Endothelial cell of umbilical vein (primary cell): ENCODE measurements around the gene LYSMD4. TPM values are rescaled to one million over a fixed set of nuclear protein-coding genes. Genes with fewer than 3 reads are reported as not detected.

Experiments
- BruUV-seq: library from RNA; stranded (reverse); fragments of 400-500 nt; replicated peaks from 2 replicates; lab custom pipeline; 2021; lab: Mats Ljungman, UMichigan
- CTCF ChIA-PET: fragments of 300-600, 350-600 bp; sonication (Branson Sonifier 250); formaldehyde crosslinking; loops from one replicate; lab custom pipeline; 2021; ENCODE audit warnings: antibody characterized with exemption, inconsistent platforms; lab: Charles Lee
- POLR2A ChIA-PET: fragments of 300-600, 350-600 bp; sonication (Branson Sonifier 250); formaldehyde crosslinking; loops from one replicate; lab custom pipeline; 2021; ENCODE audit warnings: antibody characterized with exemption, inconsistent platforms; lab: Charles Lee
- DNase-seq: peaks from one replicate; pipeline ENCODE4 v3.0.0-alpha.2; 2011; ENCODE audit warnings: low read depth, low spot score
- FAIRE-seq: peaks from 2 replicates; lab custom pipeline; 2011; peaks lifted over from hg19 to GRCh38; lab: Jason Lieb, UNC
- H2AFZ ChIP-seq: 2 replicates; pipeline ENCODE4 v1.6.0; 2012; ENCODE audit warnings: low read depth, low read length, control low read depth, inconsistent platforms
- H3K27ac ChIP-seq: 2 replicates; pipeline ENCODE4 v1.5.1; 2011; ENCODE audit warnings: low read depth, mild to moderate bottlenecking, control low read depth, low read length, moderate library complexity; ENCODE audit not compliant: insufficient read depth
- H3K27me3 ChIP-seq, 2 experiments: 2 replicates each; pipeline versions ENCODE4 v1.6.0 to v1.6.1; 2011; ENCODE audit warnings: low read length in 2 of 2, mixed read lengths in 1 of 2; ENCODE audit not compliant: control insufficient read depth in 2 of 2, insufficient read depth in 2 of 2
- H3K36me3 ChIP-seq, 2 experiments: 2 replicates in 1 of 2; 3 replicates in 1 of 2; pipeline ENCODE4 v1.5.1; 2011; ENCODE audit warnings: low read length in 2 of 2, mild to moderate bottlenecking in 1 of 2, moderate library complexity in 1 of 2; ENCODE audit not compliant: control insufficient read depth in 2 of 2, insufficient read depth in 2 of 2; ENCODE audit errors: extremely low read depth in 1 of 2
- H3K4me1 ChIP-seq: 3 replicates; pipeline ENCODE4 v1.5.1; 2011; ENCODE audit warnings: mild to moderate bottlenecking, low read length; ENCODE audit not compliant: control insufficient read depth, insufficient read depth; ENCODE audit errors: extremely low read depth
- H3K4me2 ChIP-seq: 2 replicates; pipeline ENCODE4 v1.6.1; 2011; ENCODE audit warnings: low read length, control low read depth, mixed read lengths; ENCODE audit not compliant: insufficient read depth
- H3K4me3 ChIP-seq, 3 experiments: fragments of 200-600 bp in 1 of 3; sonication (generic), shearing (Covaris generic) in 1 of 3; replicated peaks in 1 of 3; 2 replicates each; pipeline ENCODE4 v1.5.1; 2011 to 2016; ENCODE audit warnings: control low read depth in 3 of 3, low read length in 3 of 3, mild to moderate bottlenecking in 2 of 3, inconsistent platforms in 1 of 3, low read depth in 1 of 3, moderate library complexity in 1 of 3; ENCODE audit not compliant: insufficient read depth in 1 of 3
- H3K79me2 ChIP-seq: 2 replicates; pipeline ENCODE4 v1.6.0; 2012; ENCODE audit warnings: low read length, inconsistent platforms; ENCODE audit not compliant: control insufficient read depth, insufficient read depth
- H3K9ac ChIP-seq: replicated peaks from 2 replicates; pipeline ENCODE3; 2011; ENCODE audit warnings: low read length, control low read depth; ENCODE audit not compliant: insufficient read depth; ENCODE audit errors: extremely low read depth
- H3K9me1 ChIP-seq: replicated peaks from 3 replicates; pipeline ENCODE4 v1.6.0; 2011; ENCODE audit warnings: mild to moderate bottlenecking, low read length; ENCODE audit not compliant: control insufficient read depth, insufficient read depth; ENCODE audit errors: extremely low read depth
- H3K9me3 ChIP-seq: replicated peaks from 2 replicates; pipeline ENCODE4 v1.5.1; 2012; ENCODE audit warnings: low read length, inconsistent platforms; ENCODE audit not compliant: control insufficient read depth, insufficient read depth
- H4K20me1 ChIP-seq: replicated peaks from 2 replicates; pipeline ENCODE3; 2011; ENCODE audit warnings: mild to moderate bottlenecking, low read length; ENCODE audit not compliant: control insufficient read depth, insufficient read depth; ENCODE audit errors: extremely low read depth
- EZH2 ChIP-seq: IDR thresholded peaks from 2 replicates; pipeline ENCODE4 v1.6.1; 2012; ENCODE audit warnings: borderline replicate concordance, low read depth, mild to moderate bottlenecking, moderate library complexity, low read length, inconsistent platforms; ENCODE audit not compliant: severe bottlenecking
- FOS ChIP-seq: IDR thresholded peaks from 2 replicates; pipeline ENCODE4 v1.6.1; 2011; ENCODE audit warnings: mild to moderate bottlenecking, low read length, moderate library complexity, borderline replicate concordance; ENCODE audit not compliant: insufficient read depth
- GATA2 ChIP-seq: IDR thresholded peaks from 2 replicates; pipeline ENCODE4 v1.7.0; 2011; ENCODE audit warnings: low read depth, mild to moderate bottlenecking, moderate library complexity, mixed read lengths, low read length; ENCODE audit not compliant: insufficient read length, insufficient read depth
- JUN ChIP-seq: IDR thresholded peaks from 2 replicates; pipeline ENCODE4 v1.6.1; 2011; ENCODE audit warnings: borderline replicate concordance, low read depth; ENCODE audit not compliant: insufficient read length, insufficient read depth
- MYC ChIP-seq: IDR thresholded peaks from one replicate; pipeline ENCODE4 v1.6.1; 2011; ENCODE audit warnings: mild to moderate bottlenecking, low read depth, low read length
- POLR2A ChIP-seq: IDR thresholded peaks from 2 replicates; pipeline ENCODE4 v1.6.1; 2012; ENCODE audit warnings: low read depth, mild to moderate bottlenecking, control low read depth, low read length
- POLR2AphosphoS5 ChIP-seq: IDR thresholded peaks from 2 replicates; pipeline ENCODE4 v1.6.1; 2012; ENCODE audit warnings: low read depth, mild to moderate bottlenecking, control low read depth, low read length, moderate library complexity; ENCODE audit not compliant: insufficient read depth
- dilution Hi-C: fragments of 300-500 bp; cut with MboI; formaldehyde crosslinking; loops from one replicate; pipeline ENCODE4 v1.15.0; 2019; ENCODE audit warnings: low sequenced_read_pairs; ENCODE audit not compliant: extremely low pct_ligation_motif_present
- intact Hi-C: fragments of 100-400 bp; cut with micrococcal nuclease; formaldehyde crosslinking; loops from one replicate; pipeline ENCODE4 v1.10.0; 2022
- polyA plus RNA-seq, 4 experiments: library from polyadenylated mRNA; depleted of rRNA in 3 of 4; stranded (reverse) in 3 of 4; unstranded in 1 of 4; fragments of >200 nt; gene quantifications; 2 replicates each; pipeline versions ENCODE4 v1.2.1 to v1.2.3, GENCODE V29; 2011 to 2012; ENCODE audit warnings: missing spikeins in 1 of 4
- total RNA-seq: library from RNA; stranded (reverse); gene quantifications from 2 replicates; pipeline ENCODE4 v1.2.3, GENCODE V29; 2021
- TF ChIP-seq, protein P1 (sequence below): IDR thresholded peaks from 2 replicates; pipeline ENCODE4 v1.6.1; 2011; ENCODE audit not compliant: insufficient read depth, insufficient read length
- TF ChIP-seq, protein P2 (sequence below), 2 donors: IDR thresholded peaks; 1 replicate in 1 of 2; 2 replicates in 1 of 2; pipeline ENCODE4 v1.5.1; 2011; ENCODE audit warnings: low read length in 2 of 2, mild to moderate bottlenecking in 2 of 2, moderate library complexity in 2 of 2, control low read depth in 1 of 2, inconsistent platforms in 1 of 2, low read depth in 1 of 2; ENCODE audit not compliant: insufficient read depth in 1 of 2; ENCODE audit errors: extremely low read depth in 1 of 2

LYSMD4 gene
- total and polyA plus RNA-seq, 2 donors (not counting 3 experiments of a cell fraction or from before 2014, with no cell fraction given), result 7.0 to 7.1 TPM

DNA sequence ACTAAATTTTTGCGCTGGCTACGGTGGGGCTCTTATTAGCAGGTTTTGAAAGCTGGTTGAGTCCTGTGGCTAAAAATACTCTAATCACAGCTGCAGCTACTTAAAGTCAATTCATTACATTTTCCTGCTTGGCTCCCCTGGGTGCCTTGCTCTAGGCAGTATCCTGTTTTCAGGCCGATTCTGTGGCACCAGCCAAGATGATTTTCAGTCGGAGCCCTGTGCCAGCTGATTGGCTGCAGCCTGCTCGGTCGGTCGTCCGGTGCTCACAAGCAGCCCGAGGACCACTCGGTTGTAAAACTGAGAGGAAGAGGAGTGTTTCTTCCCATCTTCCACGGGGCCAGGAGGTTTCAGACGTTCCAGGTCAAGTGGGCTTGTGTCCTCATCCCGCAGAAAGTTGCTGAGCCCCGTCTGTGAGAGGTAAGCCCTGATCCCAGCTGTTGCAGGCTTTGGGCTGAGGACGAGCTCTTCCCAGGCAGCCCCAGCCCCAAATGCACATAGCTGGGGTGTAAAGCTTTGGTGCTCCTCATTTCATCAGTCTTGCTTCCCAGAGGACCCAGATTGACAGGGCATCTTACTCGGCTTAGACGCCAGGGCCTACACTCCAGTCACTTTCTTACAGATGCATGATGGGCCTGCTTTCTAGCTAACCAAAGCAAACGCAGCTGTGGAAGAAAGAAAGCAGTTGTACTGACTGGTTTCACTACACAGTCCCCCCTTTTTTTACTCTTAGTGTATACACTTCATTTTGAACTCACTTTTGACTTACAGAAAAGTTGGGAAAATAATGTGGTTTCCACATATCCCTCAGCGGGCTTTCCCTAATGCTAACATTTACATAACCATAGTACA lies 15.9 kb downstream of the LYSMD4 start:
- CTCF ChIA-PET, result interaction anchor here (0.9 to 7.9 kb wide), 10 partner anchors 9 to 617 kb away, joined by 3 to 48 read pairs (median 4); partner anchors contain the start of gene LYSMD4
- H3K27ac ChIP-seq, result no peak overlapping the region
- no peak overlapping the region for H3K4me3 ChIP-seq
- no peaks in the 10 kb centered on the region for H3K4me1 ChIP-seq
- FAIRE-seq (no peak), DNase-seq (no peak)
- BruUV-seq, result no TSS peak
- no peaks in the 10 kb centered on the region for H4K20me1 ChIP-seq
- no peaks in the 10 kb centered on the region for H3K79me2 ChIP-seq
- no peak overlapping the region for H3K9ac ChIP-seq
- no peaks in the 10 kb centered on the region for H3K27me3 ChIP-seq
- no peaks in the 10 kb centered on the region for H3K9me3 ChIP-seq
- dilution Hi-C loops (loop anchor here (25.0 kb wide), 1 partner anchor 430 kb away; no protein-coding TSS in a partner anchor), intact Hi-C loops (no loop called here)
- peaks cover 0 to 4% of the 10 kb centered on the region in 2 experiments for H3K36me3 ChIP-seq
- no peaks in the 10 kb centered on the region for H3K9me1 ChIP-seq
- H3K4me2 ChIP-seq, result no peak overlapping the region
- no peak for TF ChIP-seq JUN
- TF ChIP-seq POLR2AphosphoS5, result no peak
- no peak for TF ChIP-seq POLR2A
- no peak for TF ChIP-seq EZH2
- TF ChIP-seq, protein P1, sequence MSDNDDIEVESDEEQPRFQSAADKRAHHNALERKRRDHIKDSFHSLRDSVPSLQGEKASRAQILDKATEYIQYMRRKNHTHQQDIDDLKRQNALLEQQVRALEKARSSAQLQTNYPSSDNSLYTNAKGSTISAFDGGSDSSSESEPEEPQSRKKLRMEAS, result no peak
- POLR2A ChIA-PET, result no interaction called here
- no peak overlapping the region for H2AFZ ChIP-seq

DNA sequence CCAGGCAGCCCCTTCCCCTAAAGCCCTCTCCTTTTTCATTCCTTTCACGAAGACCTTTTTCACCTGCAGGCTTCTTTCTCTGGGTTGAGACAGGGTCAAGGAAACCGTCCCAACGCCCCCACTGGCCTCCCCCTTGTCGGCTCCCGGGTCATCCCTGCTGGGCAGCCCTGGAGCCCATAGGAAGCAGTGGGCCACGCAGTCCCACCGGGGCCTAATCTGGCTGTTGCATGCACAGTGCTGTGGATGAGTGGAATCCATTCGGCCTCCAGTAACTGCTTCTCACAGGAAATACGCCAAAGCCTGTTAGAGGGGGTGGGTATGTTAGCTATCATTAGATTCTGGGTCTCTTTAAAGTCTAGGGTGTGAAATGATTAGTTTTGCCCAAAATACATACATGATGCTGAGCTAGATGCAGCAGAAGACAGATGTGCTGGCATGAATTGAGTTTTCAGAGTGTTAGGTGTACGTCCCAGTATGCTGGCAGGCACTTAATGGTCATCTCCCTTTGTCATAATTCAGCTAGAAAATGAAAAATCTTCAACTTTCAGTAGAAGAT lies 16.6 kb downstream of the LYSMD4 start:
- H3K9ac ChIP-seq, result no peak overlapping the region
- H2AFZ ChIP-seq, result no peak overlapping the region
- peaks cover 3 to 4% of the 10 kb centered on the region in 2 experiments for H3K36me3 ChIP-seq
- no peaks in the 10 kb centered on the region for H3K27me3 ChIP-seq
- no peak overlapping the region for H3K4me2 ChIP-seq
- dilution Hi-C loops, result loop anchor here (25.0 kb wide), 1 partner anchor 429 kb away; no protein-coding TSS in a partner anchor
- H4K20me1 ChIP-seq, result no peaks in the 10 kb centered on the region
- no peak overlapping the region for H3K27ac ChIP-seq
- no peak for TF ChIP-seq JUN
- TF ChIP-seq, protein P2, sequence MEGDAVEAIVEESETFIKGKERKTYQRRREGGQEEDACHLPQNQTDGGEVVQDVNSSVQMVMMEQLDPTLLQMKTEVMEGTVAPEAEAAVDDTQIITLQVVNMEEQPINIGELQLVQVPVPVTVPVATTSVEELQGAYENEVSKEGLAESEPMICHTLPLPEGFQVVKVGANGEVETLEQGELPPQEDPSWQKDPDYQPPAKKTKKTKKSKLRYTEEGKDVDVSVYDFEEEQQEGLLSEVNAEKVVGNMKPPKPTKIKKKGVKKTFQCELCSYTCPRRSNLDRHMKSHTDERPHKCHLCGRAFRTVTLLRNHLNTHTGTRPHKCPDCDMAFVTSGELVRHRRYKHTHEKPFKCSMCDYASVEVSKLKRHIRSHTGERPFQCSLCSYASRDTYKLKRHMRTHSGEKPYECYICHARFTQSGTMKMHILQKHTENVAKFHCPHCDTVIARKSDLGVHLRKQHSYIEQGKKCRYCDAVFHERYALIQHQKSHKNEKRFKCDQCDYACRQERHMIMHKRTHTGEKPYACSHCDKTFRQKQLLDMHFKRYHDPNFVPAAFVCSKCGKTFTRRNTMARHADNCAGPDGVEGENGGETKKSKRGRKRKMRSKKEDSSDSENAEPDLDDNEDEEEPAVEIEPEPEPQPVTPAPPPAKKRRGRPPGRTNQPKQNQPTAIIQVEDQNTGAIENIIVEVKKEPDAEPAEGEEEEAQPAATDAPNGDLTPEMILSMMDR (IDR thresholded peaks at IDR 0.05; ENCODE audit: extremely low read depth in 1 of 2, insufficient read depth in 1 of 2, low read depth in 1 of 2, low read length in 2 of 2), result no peak
- no peak for TF ChIP-seq POLR2AphosphoS5
- TF ChIP-seq POLR2A, result no peak
- no peak for TF ChIP-seq FOS
- TF ChIP-seq GATA2, result no peak
- no peak for TF ChIP-seq MYC
- TF ChIP-seq, protein P1, result no peak
- no peak for TF ChIP-seq EZH2
- no peaks in the 10 kb centered on the region for H3K4me1 ChIP-seq
- H3K9me1 ChIP-seq, result no peaks in the 10 kb centered on the region
- POLR2A ChIA-PET, result no interaction called here
- DNase-seq (no peak), FAIRE-seq (no peak)
- CTCF ChIA-PET, result interaction anchor here (1.1 to 7.9 kb wide), 9 partner anchors 8 to 616 kb away, joined by 3 to 48 read pairs (median 5); partner anchors contain the start of gene LYSMD4
- no peaks in the 10 kb centered on the region for H3K79me2 ChIP-seq
- H3K9me3 ChIP-seq, result no peaks in the 10 kb centered on the region
- no peak overlapping the region for H3K4me3 ChIP-seq
- BruUV-seq, result no TSS peak
- intact Hi-C loops, result no loop called here
